ENCODE measurements around the gene MEG3.
"Not testable (repeated sequence)": the region's sequence is repeated elsewhere in the genome, so short reads cannot be mapped to it uniquely, and the experiment has no call there.

The MEG3 gene

DNA sequence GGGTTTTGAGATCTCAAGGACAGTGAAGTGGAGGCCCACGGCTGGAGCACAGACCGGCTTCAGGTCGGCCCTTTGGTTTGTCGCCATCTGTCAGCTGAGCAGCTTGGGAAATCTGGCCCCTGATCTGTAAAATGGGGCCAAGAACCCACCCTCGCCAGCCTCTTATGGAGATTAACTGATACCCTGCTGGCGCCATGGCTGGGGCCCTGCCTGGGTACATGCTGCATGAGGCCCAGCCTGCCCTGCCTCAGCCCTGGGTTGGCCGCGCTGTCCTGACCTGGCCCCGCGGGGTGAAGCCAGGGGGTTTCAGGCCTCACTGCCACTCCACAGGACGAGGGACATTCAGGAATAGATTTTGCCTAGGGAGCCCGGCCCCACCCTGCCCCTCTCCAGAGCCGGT lies 33.9 kb upstream of the MEG3 start:
- no peak overlapping the region for H3K9ac ChIP-seq (ENCODE audit: insufficient read length)

DNA sequence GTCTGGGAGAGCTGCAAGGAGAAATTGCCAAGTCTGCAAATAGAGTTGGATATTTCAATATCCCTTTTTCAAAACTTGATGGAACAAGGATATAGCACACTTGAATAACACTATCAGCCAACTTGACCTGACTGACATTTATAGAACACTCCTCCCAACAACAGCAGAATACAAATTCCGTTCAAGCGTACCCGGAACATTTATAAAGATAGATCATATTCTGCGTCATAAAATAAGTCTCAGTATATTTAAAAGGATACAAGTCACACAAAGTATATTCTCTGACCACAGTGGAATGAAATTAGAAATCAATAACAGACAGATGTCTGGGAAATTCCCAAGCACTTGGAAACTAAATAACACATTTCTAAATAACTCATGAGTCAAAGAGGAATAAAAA lies 29.0 kb upstream of the MEG3 start:
- TF ChIP-seq POLR2AphosphoS5 (IDR thresholded peaks at IDR 0.05; ENCODE audit: borderline replicate concordance, low read depth, low read length) (no peak), FOXP2 (optimal IDR thresholded peaks at IDR 0.05; ENCODE audit: control extremely low read depth, extremely low read length, insufficient read depth) (no peak), EZH2 (IDR thresholded peaks at IDR 0.05) (no peak)
- DNase-seq (ENCODE audit: low read depth, low spot score), result no peak
- no peak overlapping the region for H3K9ac ChIP-seq (ENCODE audit: insufficient read length)
- no peaks in the 10 kb centered on the region for H3K36me3 ChIP-seq (ENCODE audit: insufficient read depth, low read length)
- no peak overlapping the region for H3K27ac ChIP-seq
- no peak overlapping the region for H3K4me3 ChIP-seq
- H3K9me3 ChIP-seq (ENCODE audit: low read depth, low read length), result no peaks in the 10 kb centered on the region

More for the DNA sequence above, 33.9 kb upstream of the MEG3 start:
- H3K4me3 ChIP-seq, result no peak overlapping the region
- TF ChIP-seq POLR2AphosphoS5 (IDR thresholded peaks at IDR 0.05; ENCODE audit: borderline replicate concordance, low read depth, low read length), result no peak
- no peak for TF ChIP-seq EZH2 (IDR thresholded peaks at IDR 0.05)
- no peak for TF ChIP-seq FOXP2 (optimal IDR thresholded peaks at IDR 0.05; ENCODE audit: control extremely low read depth, extremely low read length, insufficient read depth)
- no peaks in the 10 kb centered on the region for H3K36me3 ChIP-seq (ENCODE audit: insufficient read depth, low read length)
- H3K9me3 ChIP-seq (ENCODE audit: low read depth, low read length), result no peaks in the 10 kb centered on the region
- no peak overlapping the region for H3K27ac ChIP-seq
- DNase-seq (ENCODE audit: low read depth, low spot score), result no peak

DNA sequence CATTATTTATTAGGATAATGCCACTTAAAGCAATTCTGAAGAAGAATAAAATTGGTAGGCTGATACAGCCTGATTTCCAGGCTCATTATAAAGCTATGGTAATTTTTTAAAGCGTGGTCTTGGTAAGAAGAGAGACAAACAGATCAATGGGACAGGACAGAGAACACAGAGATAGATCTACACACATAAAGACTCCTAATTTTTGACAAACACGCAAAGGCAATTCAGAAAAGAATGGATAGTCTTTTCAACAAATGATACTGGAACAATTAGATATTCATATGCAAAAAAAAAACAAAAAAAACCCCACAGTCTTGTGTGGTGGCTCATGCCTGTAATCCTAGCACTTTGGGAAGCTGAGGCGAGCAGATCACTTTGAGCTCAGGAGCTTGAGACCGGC lies 25.9 kb upstream of the MEG3 start:
- no peak for DNase-seq (ENCODE audit: low read depth, low spot score)
- Histone ChIP-seq H3K27ac (no peak overlapping the region), H3K4me3 (no peak overlapping the region), H3K36me3 (ENCODE audit: insufficient read depth, low read length) (no peaks in the 10 kb centered on the region), H3K9me3 (ENCODE audit: low read depth, low read length) (no peaks in the 10 kb centered on the region), H3K9ac (ENCODE audit: insufficient read length) (no peak overlapping the region)
- TF ChIP-seq FOXP2 (optimal IDR thresholded peaks at IDR 0.05; ENCODE audit: control extremely low read depth, extremely low read length, insufficient read depth) (no peak), EZH2 (IDR thresholded peaks at IDR 0.05) (no peak), POLR2AphosphoS5 (IDR thresholded peaks at IDR 0.05; ENCODE audit: borderline replicate concordance, low read depth, low read length) (no peak)

DNA sequence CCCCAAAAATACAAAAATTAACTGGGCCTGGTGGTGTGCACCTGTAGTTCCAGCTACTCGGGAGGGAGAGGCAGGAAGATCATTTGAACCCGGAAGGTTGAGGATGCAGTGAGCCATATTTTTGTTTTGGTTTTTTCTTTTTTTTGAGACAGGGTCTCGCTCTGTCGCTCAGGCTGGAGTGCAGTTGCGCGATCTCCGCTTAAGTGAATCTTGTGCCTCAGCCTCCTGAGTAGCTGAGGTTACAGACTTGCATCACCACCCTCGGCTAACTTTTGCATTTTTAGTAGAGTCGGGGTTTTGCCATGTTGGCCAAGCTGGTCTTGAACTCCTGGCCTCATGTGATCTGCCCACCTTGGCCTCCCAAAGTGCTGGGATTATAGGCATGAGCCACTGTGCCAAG lies 24.5 kb upstream of the MEG3 start:
- DNase-seq (ENCODE audit: low read depth, low spot score); H3K27ac ChIP-seq; H3K9me3 ChIP-seq (ENCODE audit: low read depth, low read length); H3K36me3 ChIP-seq (ENCODE audit: insufficient read depth, low read length); H3K9ac ChIP-seq (ENCODE audit: insufficient read length); H3K4me3 ChIP-seq: not testable (repeated sequence)

DNA sequence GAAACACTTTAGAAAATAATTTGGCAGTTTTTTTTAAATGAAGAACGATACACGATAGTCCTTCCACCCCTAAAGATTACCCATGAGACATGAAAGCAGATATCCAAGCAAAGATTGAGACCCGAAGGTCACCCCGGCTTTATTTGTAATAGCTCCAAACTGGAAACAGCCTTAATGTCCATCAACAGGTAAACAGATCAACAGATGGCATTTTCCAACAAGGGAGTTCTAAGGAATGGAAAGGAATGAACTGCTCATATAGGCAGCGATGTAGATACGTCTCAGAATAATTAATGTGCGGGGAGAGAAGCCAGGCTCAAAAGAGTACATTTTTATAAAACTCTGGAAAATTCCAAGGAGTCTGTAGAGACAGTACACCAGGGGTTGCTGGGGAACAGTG lies 23.7 kb upstream of the MEG3 start:
- H3K9ac ChIP-seq (ENCODE audit: insufficient read length), result no peak overlapping the region
- no peak overlapping the region for H3K4me3 ChIP-seq
- no peak overlapping the region for H3K27ac ChIP-seq
- no peaks in the 10 kb centered on the region for H3K36me3 ChIP-seq (ENCODE audit: insufficient read depth, low read length)
- H3K9me3 ChIP-seq (ENCODE audit: low read depth, low read length), result no peaks in the 10 kb centered on the region
- no peak for DNase-seq (ENCODE audit: low read depth, low spot score)
- TF ChIP-seq EZH2 (IDR thresholded peaks at IDR 0.05) (no peak), POLR2AphosphoS5 (IDR thresholded peaks at IDR 0.05; ENCODE audit: borderline replicate concordance, low read depth, low read length) (no peak), FOXP2 (optimal IDR thresholded peaks at IDR 0.05; ENCODE audit: control extremely low read depth, extremely low read length, insufficient read depth) (no peak)

DNA sequence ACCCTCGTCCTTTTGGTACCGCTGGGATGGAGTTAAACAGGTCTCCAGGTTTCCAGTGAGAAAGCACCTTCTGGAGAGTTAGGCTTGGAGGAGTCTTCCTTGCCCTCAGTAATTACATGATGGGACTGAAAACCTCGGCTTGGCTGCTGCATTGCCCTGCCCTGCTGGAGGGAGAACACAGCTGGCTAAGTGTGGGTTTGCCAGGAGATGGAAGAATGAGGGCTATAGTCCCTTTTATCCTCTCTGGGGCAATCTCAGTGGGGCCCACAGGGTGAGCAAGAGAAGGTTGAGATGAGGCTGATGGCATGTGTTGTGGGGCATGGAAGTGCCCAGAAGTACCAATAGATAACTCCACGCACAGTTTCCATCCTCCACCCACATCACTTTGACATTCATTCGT lies 23.2 kb upstream of the MEG3 start:
- Histone ChIP-seq H3K4me3 (no peak overlapping the region), H3K9me3 (ENCODE audit: low read depth, low read length) (no peaks in the 10 kb centered on the region), H3K36me3 (ENCODE audit: insufficient read depth, low read length) (no peaks in the 10 kb centered on the region), H3K27ac (no peak overlapping the region), H3K9ac (ENCODE audit: insufficient read length) (no peak overlapping the region)
- TF ChIP-seq EZH2 (IDR thresholded peaks at IDR 0.05), result no peak
- TF ChIP-seq FOXP2 (optimal IDR thresholded peaks at IDR 0.05; ENCODE audit: control extremely low read depth, extremely low read length, insufficient read depth), result no peak
- no peak for TF ChIP-seq POLR2AphosphoS5 (IDR thresholded peaks at IDR 0.05; ENCODE audit: borderline replicate concordance, low read depth, low read length)
- no peak for DNase-seq (ENCODE audit: low read depth, low spot score)

DNA sequence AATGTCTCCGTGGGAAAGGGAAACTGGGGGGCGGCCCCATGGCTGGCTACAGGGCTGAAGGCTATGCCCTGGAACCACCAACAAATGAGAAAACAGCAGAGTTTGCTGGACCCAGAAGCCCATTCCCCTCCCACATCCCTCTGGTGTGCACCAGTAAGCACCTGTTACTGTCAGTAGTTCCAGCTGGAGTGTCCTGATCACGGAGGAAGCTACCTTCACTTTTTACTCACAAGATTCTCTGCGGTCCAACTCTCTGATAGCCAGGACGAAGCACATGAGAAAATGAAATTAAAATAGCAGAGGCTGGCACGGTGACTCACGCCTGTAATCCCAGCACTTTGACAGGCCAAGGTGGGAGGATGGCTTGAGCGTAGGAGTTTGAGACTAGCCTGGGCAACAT lies 22.7 kb upstream of the MEG3 start:
- DNase-seq (ENCODE audit: low read depth, low spot score), result no peak
- H3K9me3 ChIP-seq (ENCODE audit: low read depth, low read length), result no peaks in the 10 kb centered on the region
- H3K27ac ChIP-seq, result no peak overlapping the region
- TF ChIP-seq FOXP2 (optimal IDR thresholded peaks at IDR 0.05; ENCODE audit: control extremely low read depth, extremely low read length, insufficient read depth), result no peak
- TF ChIP-seq EZH2 (IDR thresholded peaks at IDR 0.05), result no peak
- no peak for TF ChIP-seq POLR2AphosphoS5 (IDR thresholded peaks at IDR 0.05; ENCODE audit: borderline replicate concordance, low read depth, low read length)
- H3K36me3 ChIP-seq (ENCODE audit: insufficient read depth, low read length), result no peaks in the 10 kb centered on the region
- no peak overlapping the region for H3K9ac ChIP-seq (ENCODE audit: insufficient read length)
- H3K4me3 ChIP-seq, result no peak overlapping the region

DNA sequence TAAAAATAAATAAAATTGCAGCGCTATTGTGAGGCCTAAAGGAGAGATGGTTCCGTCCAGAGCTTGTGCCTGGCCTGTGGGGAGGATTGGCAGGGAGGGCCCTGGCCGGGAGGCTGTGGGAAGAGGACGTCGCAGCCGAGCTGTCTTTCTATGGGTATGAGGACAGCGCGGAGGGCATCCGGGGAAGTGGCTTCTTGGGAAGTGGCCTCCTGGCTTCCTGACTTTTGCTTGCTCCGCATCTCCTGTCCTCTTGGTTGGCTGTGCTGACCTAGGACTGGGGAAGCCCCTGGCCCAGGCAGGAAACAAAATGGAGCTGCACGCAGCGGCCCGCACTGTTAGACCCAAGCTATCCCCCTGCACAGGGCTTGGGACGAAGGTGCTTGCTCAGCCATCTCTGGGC lies 22.2 kb upstream of the MEG3 start:
- Histone ChIP-seq H3K4me3 (no peak overlapping the region), H3K36me3 (ENCODE audit: insufficient read depth, low read length) (no peaks in the 10 kb centered on the region), H3K27ac (no peak overlapping the region), H3K9ac (ENCODE audit: insufficient read length) (no peak overlapping the region), H3K9me3 (ENCODE audit: low read depth, low read length) (no peaks in the 10 kb centered on the region)
- DNase-seq (ENCODE audit: low read depth, low spot score), result no peak
- no peak for TF ChIP-seq EZH2 (IDR thresholded peaks at IDR 0.05)

DNA sequence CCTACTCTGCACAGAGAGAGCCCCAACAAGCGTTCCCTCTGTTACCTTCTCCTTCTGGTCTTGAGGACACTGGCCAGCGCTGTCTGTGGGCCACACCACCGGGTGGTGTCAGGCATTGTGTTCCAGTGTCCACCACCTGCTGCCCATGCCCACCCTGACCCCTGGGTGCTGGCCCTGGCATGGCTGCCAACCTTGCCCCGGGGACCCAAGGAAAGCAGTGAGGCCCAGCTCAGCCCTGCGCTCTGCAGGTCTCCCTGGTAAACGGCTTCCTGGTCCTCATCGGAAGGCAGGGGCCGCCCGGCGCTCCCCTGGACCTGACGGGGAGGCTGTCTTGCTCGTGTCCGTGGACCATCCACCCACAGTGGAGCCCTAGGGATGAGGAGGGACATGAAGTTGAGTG lies 21.8 kb upstream of the MEG3 start:
- H3K36me3 ChIP-seq (ENCODE audit: insufficient read depth, low read length), result no peaks in the 10 kb centered on the region
- TF ChIP-seq POLR2AphosphoS5 (IDR thresholded peaks at IDR 0.05; ENCODE audit: borderline replicate concordance, low read depth, low read length) (no peak), FOXP2 (optimal IDR thresholded peaks at IDR 0.05; ENCODE audit: control extremely low read depth, extremely low read length, insufficient read depth) (no peak), EZH2 (IDR thresholded peaks at IDR 0.05) (no peak)
- no peak for DNase-seq (ENCODE audit: low read depth, low spot score)
- no peak overlapping the region for H3K4me3 ChIP-seq
- H3K27ac ChIP-seq, result no peak overlapping the region
- H3K9ac ChIP-seq (ENCODE audit: insufficient read length), result no peak overlapping the region
- H3K9me3 ChIP-seq (ENCODE audit: low read depth, low read length), result no peaks in the 10 kb centered on the region

Data from SK-N-MC (cell line).